HepG2 (cell line): ENCODE results near the gene EXTL2. TPM values are rescaled to one million over a fixed set of nuclear protein-coding genes. Genes with fewer than 3 reads are reported as not detected.

Experiments used
- AHDC1 ChIP-seq: sonication (generic); formaldehyde crosslinking; IDR thresholded peaks from 2 replicates; pipeline ENCODE4 v1.5.1; 2020; ENCODE audit warnings: mild to moderate bottlenecking, missing genetic modification reagents, borderline replicate concordance
- BORCS8-MEF2B ChIP-seq: sonication (generic); formaldehyde crosslinking; IDR thresholded peaks from 2 replicates; pipeline ENCODE4 v1.8.0; 2022; ENCODE audit warnings: mild to moderate bottlenecking, missing genetic modification reagents
- ELF3 ChIP-seq: IDR thresholded peaks from 2 replicates; pipeline ENCODE4 v1.6.1; 2016; ENCODE audit warnings: missing genetic modification reagents, missing compliant biosample characterization
- MAZ ChIP-seq, 2 experiments: sonication (generic) in 1 of 2; formaldehyde crosslinking in 1 of 2; IDR thresholded peaks; 2 replicates each; pipeline versions ENCODE4 v1.5.0 to v1.6.1; 2012 to 2020; ENCODE audit warnings: low read depth in 2 of 2, mild to moderate bottlenecking in 2 of 2, borderline replicate concordance in 1 of 2, improper control_type of control experiment in 1 of 2, low read length in 1 of 2, missing genetic modification reagents in 1 of 2, moderate library complexity in 1 of 2
- ZFP82 ChIP-seq: sonication (generic); formaldehyde crosslinking; IDR thresholded peaks from 2 replicates; pipeline ENCODE4 v1.5.1; 2020; ENCODE audit warnings: mild to moderate bottlenecking, missing genetic modification reagents, borderline replicate concordance
- ZNF264 ChIP-seq: sonication (generic); formaldehyde crosslinking; IDR thresholded peaks from 2 replicates; pipeline ENCODE4 v1.4.0; 2020; ENCODE audit warnings: missing genetic modification reagents
- ZNF407 ChIP-seq: sonication (generic); formaldehyde crosslinking; IDR thresholded peaks from one replicate; pipeline ENCODE4 v1.5.1; 2020; ENCODE audit warnings: mild to moderate bottlenecking, missing genetic modification reagents; ENCODE audit errors: not compliant biosample characterization
- ZNF530 ChIP-seq: sonication (generic); formaldehyde crosslinking; IDR thresholded peaks from 2 replicates; pipeline ENCODE4 v1.5.0; 2020; ENCODE audit warnings: low read depth, mild to moderate bottlenecking, missing genetic modification reagents
- ZNF598 ChIP-seq: sonication (generic); formaldehyde crosslinking; IDR thresholded peaks from 2 replicates; pipeline ENCODE4 v1.5.1; 2020; ENCODE audit warnings: mild to moderate bottlenecking, missing genetic modification reagents, borderline replicate concordance
- polyA plus RNA-seq, 8 experiments: library from polyadenylated mRNA; depleted of rRNA in 3 of 8; stranded (reverse) in 7 of 8; unstranded in 1 of 8; fragments of >200 nt; fragmentation: Illumina TruSeq in 4 of 8; extraction: Trizol in 4 of 8; gene quantifications; 2 replicates each; pipeline versions ENCODE4 v1.2.1 to v1.2.3, GENCODE V29; 2011 to 2016; ENCODE audit warnings: low read depth in 4 of 8, missing spikeins in 1 of 8, mixed read lengths in 1 of 8; ENCODE audit not compliant: insufficient read depth in 1 of 8
- total RNA-seq, 5 experiments: library from RNA; depleted of rRNA; stranded (reverse); fragments of >200 nt; fragmentation: Illumina TruSeq; extraction: Trizol; gene quantifications; 2 replicates each; pipeline ENCODE4 v1.2.3, GENCODE V29; 2016; ENCODE audit warnings: low read depth in 1 of 5
- TF ChIP-seq, protein P1 (sequence below): sonication (generic); formaldehyde crosslinking; IDR thresholded peaks from 2 replicates; pipeline ENCODE4 v1.5.1; 2020; ENCODE audit warnings: missing genetic modification reagents, mild to moderate bottlenecking, borderline replicate concordance

Gene EXTL2
- total and polyA plus RNA-seq, 2 of the 13 experiments (the other 11 are each of a cell fraction or from before 2014, with no cell fraction given), result 22.0 to 23.5 TPM

- TF ChIP-seq AHDC1 (CRISPR knock-in tag), result no peak; the same call in 1 of the 2 replicates
- no peak for TF ChIP-seq ZNF407 (CRISPR knock-in tag)
- TF ChIP-seq ELF3 (CRISPR knock-in tag), result peak; percentile 54; the same call in 1 of the 2 replicates
- no peak for TF ChIP-seq ZNF530 (CRISPR knock-in tag)
- no peak for TF ChIP-seq ZFP82 (CRISPR knock-in tag)
- no peak; the same call in 1 of the 2 replicates for TF ChIP-seq ZNF598 (CRISPR knock-in tag)
- TF ChIP-seq, protein P1, sequence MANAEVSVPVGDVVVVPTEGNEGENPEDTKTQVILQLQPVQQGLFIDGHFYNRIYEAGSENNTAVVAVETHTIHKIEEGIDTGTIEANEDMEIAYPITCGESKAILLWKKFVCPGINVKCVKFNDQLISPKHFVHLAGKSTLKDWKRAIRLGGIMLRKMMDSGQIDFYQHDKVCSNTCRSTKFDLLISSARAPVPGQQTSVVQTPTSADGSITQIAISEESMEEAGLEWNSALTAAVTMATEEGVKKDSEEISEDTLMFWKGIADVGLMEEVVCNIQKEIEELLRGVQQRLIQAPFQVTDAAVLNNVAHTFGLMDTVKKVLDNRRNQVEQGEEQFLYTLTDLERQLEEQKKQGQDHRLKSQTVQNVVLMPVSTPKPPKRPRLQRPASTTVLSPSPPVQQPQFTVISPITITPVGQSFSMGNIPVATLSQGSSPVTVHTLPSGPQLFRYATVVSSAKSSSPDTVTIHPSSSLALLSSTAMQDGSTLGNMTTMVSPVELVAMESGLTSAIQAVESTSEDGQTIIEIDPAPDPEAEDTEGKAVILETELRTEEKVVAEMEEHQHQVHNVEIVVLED, result peak; percentile 11; the same call in 1 of the 2 replicates
- TF ChIP-seq MAZ (IDR thresholded peaks at IDR 0.05; ENCODE audit: borderline replicate concordance, low read depth, low read length), result peak; percentile 92
- peak; percentile 35; the same call in 1 of the 2 replicates for TF ChIP-seq MAZ (CRISPR knock-in tag; IDR thresholded peaks at IDR 0.05; ENCODE audit: low read depth)
- TF ChIP-seq BORCS8-MEF2B (CRISPR knock-in tag), result peak; percentile 56; the same call in 1 of the 2 replicates
- no peak for TF ChIP-seq ZNF264
These were observed at the start of gene EXTL2 (continued) for GRCh38 chr1:100894603-100895539.
